Omental fat pad (tissue), 4 donors: ENCODE data around the gene TIAM2. TPM values are rescaled to one million over a fixed set of nuclear protein-coding genes. Genes with fewer than 3 reads are reported as not detected.
"Not testable (repeated sequence)": the region's sequence is repeated elsewhere in the genome, so short reads cannot be mapped to it uniquely, and the experiment has no call there.

ENCODE experiments used
- ATAC-seq: fragments of 150-250 bp; one replicate; pipeline ENCODE4 v1.9.1; 2016; ENCODE audit warnings: mild to moderate bottlenecking, moderate library complexity; ENCODE audit not compliant: low FRiP score
- DNase-seq: peaks from one replicate; pipeline ENCODE4 v3.0.0-alpha.2; 2019; ENCODE audit warnings: low spot score
- CTCF ChIP-seq, 3 donors: fragments of 450-650 bp; IDR thresholded peaks; one replicate each; pipeline ENCODE4 v1.5.1; 2016 to 2017; ENCODE audit warnings: antibody characterized with exemption in 3 of 3, mild to moderate bottlenecking in 3 of 3, moderate library complexity in 2 of 3
- total RNA-seq, 4 donors: library from RNA; depleted of rRNA; stranded (reverse); fragments of >200 nt; gene quantifications; one replicate each; pipeline ENCODE4 v1.1.0, GENCODE V29; 2016

Gene TIAM2
- total RNA-seq, 4 donors from 2014 or later: 4.8 to 10.6 (median 6.4) TPM

GRCh38 chr6:155011809-155012291 lies 16.7 kb downstream of the TIAM2 start:
- ATAC-seq (no peak), DNase-seq (no peak)
- no peak for TF ChIP-seq CTCF (IDR thresholded peaks at IDR 0.05)

GRCh38 chr6:155013457-155013876 lies 18.4 kb downstream of the TIAM2 start:
- no peak for TF ChIP-seq CTCF (IDR thresholded peaks at IDR 0.05)
- ATAC-seq: no peak

GRCh38 chr6:155014137-155014536 lies 19.0 kb downstream of the TIAM2 start:
- TF ChIP-seq CTCF (IDR thresholded peaks at IDR 0.05): no peak
- DNase-seq (no peak), ATAC-seq (no peak)

More at GRCh38 chr6:155013457-155013876, 18.4 kb downstream of the TIAM2 start:
- no peak for DNase-seq

- no peak for ATAC-seq
- no peak for DNase-seq
- no peak for TF ChIP-seq CTCF (IDR thresholded peaks at IDR 0.05)
Measured at GRCh38 chr6:155014670-155015300, 19.7 kb downstream of the TIAM2 start.

GRCh38 chr6:155018415-155018814 lies 23.3 kb downstream of the TIAM2 start:
- DNase-seq, ATAC-seq: not testable (repeated sequence)

GRCh38 chr6:155021680-155022079 lies 26.6 kb downstream of the TIAM2 start:
- ATAC-seq: no peak

GRCh38 chr6:155022721-155023120 lies 27.6 kb downstream of the TIAM2 start:
- ATAC-seq (no peak), DNase-seq (no peak)

More at GRCh38 chr6:155021680-155022079, 26.6 kb downstream of the TIAM2 start:
- no peak for DNase-seq
- TF ChIP-seq CTCF (IDR thresholded peaks at IDR 0.05): no peak

More at GRCh38 chr6:155022721-155023120, 27.6 kb downstream of the TIAM2 start:
- TF ChIP-seq CTCF (IDR thresholded peaks at IDR 0.05): no peak
